Measurements from ENCODE around the gene CCL18. TPM values are rescaled to one million over a fixed set of nuclear protein-coding genes. Genes with fewer than 3 reads are reported as not detected.

CCL18 gene
- total and polyA plus RNA-seq, 2 of the 8 experiments (the other 6 are each of a cell fraction or from before 2014, with no cell fraction given), result not detected

- H3K23me2 ChIP-seq (ENCODE audit: low read depth, low read length), result peaks cover 3% of the 10 kb centered on the region; the same call in 1 of the 2 replicates
- no peak overlapping the region for H3K18ac ChIP-seq (ENCODE audit: extremely low read depth, low read length)
- H3K4ac ChIP-seq (replicated peaks; ENCODE audit: insufficient read length, low read depth, low read length), result no peak overlapping the region
- H3K9ac ChIP-seq (replicated peaks in 1 of 4; ENCODE audit: extremely low read depth in 1 of 4, low read depth in 3 of 4, low read length in 3 of 4), result no peak overlapping the region
- no peak overlapping the region for H3K23ac ChIP-seq (ENCODE audit: insufficient read length)
- H4K20me1 ChIP-seq (replicated peaks in 1 of 2; ENCODE audit: control insufficient read depth in 1 of 2, insufficient read depth in 2 of 2, low read length in 2 of 2), result no peaks in the 10 kb centered on the region
- H3K4me3 ChIP-seq (ENCODE audit: extremely low read depth in 1 of 4, insufficient read depth in 2 of 4, low read depth in 3 of 4, low read length in 4 of 4), result no peak overlapping the region
- H3K4me1 ChIP-seq (replicated peaks in 1 of 4; ENCODE audit: control insufficient read depth in 3 of 4, insufficient read depth in 4 of 4, low read length in 3 of 4), result no peaks in the 10 kb centered on the region
- no peak overlapping the region for H2AFZ ChIP-seq (ENCODE audit: low read length)
- H3K9me3 ChIP-seq (ENCODE audit: insufficient read depth in 2 of 2, low read depth in 1 of 2, low read length in 1 of 2), result peaks cover 0 to 3% of the 10 kb centered on the region in 2 experiments; a peak in 1 of 4 replicates
- ChIA-PET CTCF (ENCODE audit: partially characterized antibody) (interaction anchor here (0.5 to 2.0 kb wide), 4 partner anchors 9 to 1240 kb away, joined by 3 to 4 read pairs (median 3); partner anchors contain the start of gene CCL23), POLR2A (ENCODE audit: partially characterized antibody) (no interaction called here)
- DNase-seq (ENCODE audit: low read depth in 1 of 2, low spot score in 2 of 2), result no peak
- H4K8ac ChIP-seq (ENCODE audit: extremely low read depth, insufficient read depth, low read length), result no peak overlapping the region
- H2BK5ac ChIP-seq (ENCODE audit: low read depth, low read length), result no peak overlapping the region
- H3K4me2 ChIP-seq (ENCODE audit: insufficient read depth in 1 of 2, low read depth in 2 of 2, low read length in 2 of 2), result no peak overlapping the region
- H3K56ac ChIP-seq (replicated peaks; ENCODE audit: insufficient read length, low read depth, low read length), result no peak overlapping the region
- no peak overlapping the region for H4K5ac ChIP-seq (ENCODE audit: insufficient read length, low read depth, low read length)
- no peak for FAIRE-seq
- WGBS, 2 experiments (ENCODE audit: extremely low coverage in 1 of 2, insufficient coverage in 1 of 2, insufficient read length in 1 of 2, insufficient replicate concordance in 2 of 2, low coverage in 1 of 2, low lambda C conversion rate in 2 of 2, missing lambda C conversion rate in 1 of 2), result 84% methylated on average over 4 of the region's 4 CpGs; no CpG with 5 or more reads in 1 of the 2 experiments
- 0 out of 7 replicates have a peak, but pooled peaks cover 0 to 2% (median under 1%) of the 10 kb centered on the region in 4 experiments for H3K27me3 ChIP-seq (replicated peaks in 1 of 4; ENCODE audit: control insufficient read depth in 3 of 4, extremely low read depth in 1 of 4, insufficient read depth in 3 of 4, low read length in 3 of 4)
- H2AK5ac ChIP-seq (ENCODE audit: low read depth, low read length), result no peak overlapping the region
- no peak overlapping the region for H3K27ac ChIP-seq (ENCODE audit: low read depth, low read length)
- no peak overlapping the region for H2BK20ac ChIP-seq (ENCODE audit: low read length)
- H2BK15ac ChIP-seq (ENCODE audit: low read length), result no peak overlapping the region
- H3K79me2 ChIP-seq (ENCODE audit: control insufficient read depth in 1 of 2, insufficient read depth in 2 of 2, low read length in 2 of 2), result no peaks in the 10 kb centered on the region
- no peak overlapping the region for H3K14ac ChIP-seq (ENCODE audit: insufficient read length)
- no peaks in the 10 kb centered on the region for H3K79me1 ChIP-seq (ENCODE audit: low read depth, low read length)
- H3K36me3 ChIP-seq (ENCODE audit: control insufficient read depth in 2 of 4, insufficient read depth in 4 of 4, low read length in 3 of 4), result no peaks in the 10 kb centered on the region
- H2BK120ac ChIP-seq (replicated peaks; ENCODE audit: low read depth, low read length), result no peak overlapping the region
- no peak overlapping the region for H4K91ac ChIP-seq (replicated peaks; ENCODE audit: insufficient read length, low read length)
- no peak overlapping the region for H2BK12ac ChIP-seq (ENCODE audit: low read depth, low read length)
- TF ChIP-seq CBX8 (IDR thresholded peaks at IDR 0.05; ENCODE audit: borderline replicate concordance, low read depth, low read length) (no peak), TBP (IDR thresholded peaks at IDR 0.05; ENCODE audit: low read depth, low read length) (no peak), YY1 (IDR thresholded peaks at IDR 0.05; ENCODE audit: low read depth, low read length) (no peak), HDAC6 (IDR thresholded peaks at IDR 0.05; ENCODE audit: low read depth, low read length) (no peak), EZH2 (IDR thresholded peaks at IDR 0.05; ENCODE audit: low read depth, low read length, severe bottlenecking) (no peak), ASH2L (IDR thresholded peaks at IDR 0.05; ENCODE audit: low read length) (no peak), CHD2 (IDR thresholded peaks at IDR 0.05; ENCODE audit: low read length) (no peak)
Measured at GRCh38 chr17:36027761-36028160, 36.3 kb upstream of the CCL18 start.

All from H1 (cell line).